ENCODE results near the gene RPS15.
"Not testable (repeated sequence)": the region's sequence is repeated elsewhere in the genome, so short reads cannot be mapped to it uniquely, and the experiment has no call there.

Gene RPS15

GRCh38 chr19:1435378-1435989, 2.7 kb upstream of the RPS15 start:
- no peak for DNase-seq (ENCODE audit: low read depth)

DNA sequence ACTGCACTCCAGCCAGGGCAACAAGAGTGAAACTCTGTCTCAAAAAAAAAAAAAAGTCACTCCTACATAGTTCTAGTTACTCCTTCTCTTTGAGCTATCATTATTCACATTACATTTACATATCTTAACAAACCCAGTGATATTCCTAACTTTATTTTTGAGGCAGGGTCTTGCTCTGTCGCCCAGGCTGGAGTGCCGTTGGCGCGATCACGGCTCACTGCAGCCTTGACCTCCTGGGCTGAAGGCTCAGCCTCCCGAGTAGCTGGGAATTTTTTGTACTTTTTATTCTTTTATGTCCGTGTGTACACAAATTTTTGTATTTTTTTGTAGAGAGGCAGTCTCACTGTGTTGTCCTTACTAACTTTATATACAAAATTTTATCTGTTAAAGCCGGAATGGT, 587 bp upstream of the RPS15 start:
- DNase-seq (ENCODE audit: low read depth), result no peak

DNA sequence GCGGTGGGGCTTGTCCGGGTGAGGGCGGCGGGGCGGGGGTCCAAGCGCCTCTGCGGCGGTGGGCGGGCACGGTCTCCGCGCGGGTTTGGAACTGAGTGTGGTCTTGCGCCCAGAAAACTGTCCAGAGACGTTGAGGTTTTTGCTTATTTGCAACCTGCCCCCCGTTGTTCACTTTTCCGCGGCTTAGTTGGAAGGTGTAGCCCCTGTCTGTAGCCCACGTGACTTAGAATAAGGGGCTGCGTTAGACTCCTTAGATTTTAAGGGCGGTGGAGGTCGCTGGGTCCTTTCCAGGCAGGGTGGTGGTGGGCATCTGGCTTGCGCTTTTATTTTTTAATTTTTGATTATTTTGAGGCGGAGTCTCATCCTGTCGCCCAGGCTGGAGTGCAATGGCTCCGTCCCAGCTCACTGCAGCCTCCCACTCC, 748 bp downstream of the RPS15 start:
- DNase-seq (ENCODE audit: low read depth), result no peak

DNA sequence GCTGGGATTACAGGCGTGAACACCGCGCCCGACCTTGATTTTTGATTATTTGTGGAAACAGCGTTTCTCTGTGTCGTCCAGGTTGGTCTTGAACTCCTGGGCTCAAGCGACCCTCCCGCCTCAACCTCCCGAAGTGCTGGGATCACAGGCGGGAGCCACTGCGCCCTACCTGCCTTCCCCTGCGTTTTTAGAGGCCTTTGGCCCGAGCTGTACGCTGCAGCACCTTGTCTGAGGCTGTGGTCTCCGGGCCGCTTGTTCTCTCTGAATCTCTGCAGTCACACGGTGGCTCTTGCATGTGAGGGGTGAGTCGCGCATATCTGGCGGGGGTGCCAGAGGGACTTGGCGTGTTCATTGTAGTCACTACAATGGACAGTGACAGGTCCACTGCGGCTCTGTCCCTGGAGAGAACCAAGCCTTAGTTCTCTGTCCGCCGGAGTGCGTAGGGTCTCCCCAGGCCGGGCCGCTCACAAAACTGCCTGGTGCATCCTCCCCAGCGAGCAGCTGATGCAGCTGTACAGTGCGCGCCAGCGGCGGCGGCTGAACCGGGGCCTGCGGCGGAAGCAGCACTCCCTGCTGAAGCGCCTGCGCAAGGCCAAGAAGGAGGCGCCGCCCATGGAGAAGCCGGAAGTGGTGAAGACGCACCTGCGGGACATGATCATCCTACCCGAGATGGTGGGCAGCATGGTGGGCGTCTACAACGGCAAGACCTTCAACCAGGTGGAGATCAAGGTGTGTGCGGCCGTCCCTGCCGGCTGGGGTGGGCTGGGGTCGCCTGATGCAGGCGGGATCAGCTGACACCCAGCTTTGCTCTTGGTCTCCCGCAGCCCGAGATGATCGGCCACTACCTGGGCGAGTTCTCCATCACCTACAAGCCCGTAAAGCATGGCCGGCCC, 1.6 kb downstream of the RPS15 start:
- not testable (repeated sequence) for DNase-seq (ENCODE audit: low read depth)

GRCh38 chr19:1440418-1440801, 2.2 kb downstream of the RPS15 start:
- DNase-seq (ENCODE audit: low read depth), result no peak

DNA sequence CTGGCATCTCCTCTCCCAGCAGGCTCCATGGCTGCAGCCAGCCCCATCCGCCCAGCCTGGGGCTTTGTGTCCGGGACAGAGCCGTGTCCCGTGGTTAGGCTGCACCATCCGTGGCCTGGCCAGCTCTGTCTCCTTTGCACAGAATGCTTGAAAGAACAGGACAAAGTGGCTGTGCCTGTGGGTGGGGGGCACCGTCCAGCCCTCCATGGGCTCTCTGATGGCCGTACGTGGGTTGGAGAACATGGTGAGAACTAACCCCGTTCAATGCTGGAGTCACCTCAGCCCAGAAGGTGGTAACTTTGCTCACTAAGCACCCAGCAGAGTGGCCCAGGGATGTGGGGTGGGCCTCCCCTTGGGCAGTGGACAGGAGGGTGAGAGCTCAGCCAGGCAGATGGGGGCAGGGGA, 2.8 kb downstream of the RPS15 start:
- DNase-seq (ENCODE audit: low read depth), result no peak

- DNase-seq (ENCODE audit: low read depth), result no peak
Measured at GRCh38 chr19:1441677-1442438, 3.7 kb downstream of the RPS15 start.

GRCh38 chr19:1445185-1445931, 7.2 kb downstream of the RPS15 start:
- no peak for DNase-seq (ENCODE audit: low read depth)

- no peak for DNase-seq (ENCODE audit: low read depth)
Measured at GRCh38 chr19:1445932-1446712, 7.9 kb downstream of the RPS15 start.

- DNase-seq (ENCODE audit: low read depth), result no peak
Measured at GRCh38 chr19:1446713-1447481, 8.7 kb downstream of the RPS15 start.

DNA sequence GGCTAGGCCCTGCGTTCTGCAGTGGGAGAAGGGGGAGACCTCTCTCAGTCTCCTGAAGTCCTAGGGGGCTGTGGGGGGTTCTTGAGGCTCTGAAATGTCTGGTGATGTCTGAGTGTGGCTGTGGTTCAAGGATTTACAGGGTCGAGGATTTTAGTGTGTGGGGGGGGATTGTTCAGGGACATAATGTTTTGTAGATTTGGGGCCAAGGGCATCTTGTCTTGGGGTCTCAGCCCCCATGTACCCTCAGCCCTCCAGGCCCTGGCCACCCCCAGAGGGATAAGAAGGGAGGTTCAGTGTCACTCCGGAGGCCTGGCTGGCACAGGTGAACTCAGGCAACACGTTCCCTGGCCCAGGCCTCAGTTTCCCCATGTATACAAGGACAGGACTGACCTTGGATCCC, 9.3 kb downstream of the RPS15 start:
- no peak for DNase-seq (ENCODE audit: low read depth)

DNA sequence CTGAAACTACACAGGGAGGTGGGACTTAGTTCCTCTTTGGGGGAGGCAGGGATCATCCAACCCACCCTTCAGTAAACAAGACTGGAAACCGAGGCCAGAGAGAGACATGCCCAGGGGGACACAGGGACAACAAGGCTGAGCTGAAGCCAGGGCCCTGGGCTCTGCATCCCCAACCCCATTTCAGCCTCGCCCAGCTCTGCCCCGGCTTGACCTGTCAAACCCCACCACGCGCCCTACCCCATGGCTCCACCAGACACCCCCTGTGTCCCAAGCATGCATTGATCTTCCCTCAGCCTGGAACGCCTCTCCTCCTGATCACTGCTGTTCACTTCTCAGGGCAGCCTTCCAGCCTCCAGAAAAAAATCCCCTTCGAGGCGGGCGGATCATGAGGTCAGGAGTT, 9.7 kb downstream of the RPS15 start:
- DNase-seq (ENCODE audit: low read depth), result no peak

- DNase-seq (ENCODE audit: low read depth), result no peak
Measured at GRCh38 chr19:1449467-1450442, 11.6 kb downstream of the RPS15 start, which contains the start of gene APC2. APC2 (plus strand) TSS chr19:1450121; CDS start chr19:1453002, 2,881 bp downstream.

DNA sequence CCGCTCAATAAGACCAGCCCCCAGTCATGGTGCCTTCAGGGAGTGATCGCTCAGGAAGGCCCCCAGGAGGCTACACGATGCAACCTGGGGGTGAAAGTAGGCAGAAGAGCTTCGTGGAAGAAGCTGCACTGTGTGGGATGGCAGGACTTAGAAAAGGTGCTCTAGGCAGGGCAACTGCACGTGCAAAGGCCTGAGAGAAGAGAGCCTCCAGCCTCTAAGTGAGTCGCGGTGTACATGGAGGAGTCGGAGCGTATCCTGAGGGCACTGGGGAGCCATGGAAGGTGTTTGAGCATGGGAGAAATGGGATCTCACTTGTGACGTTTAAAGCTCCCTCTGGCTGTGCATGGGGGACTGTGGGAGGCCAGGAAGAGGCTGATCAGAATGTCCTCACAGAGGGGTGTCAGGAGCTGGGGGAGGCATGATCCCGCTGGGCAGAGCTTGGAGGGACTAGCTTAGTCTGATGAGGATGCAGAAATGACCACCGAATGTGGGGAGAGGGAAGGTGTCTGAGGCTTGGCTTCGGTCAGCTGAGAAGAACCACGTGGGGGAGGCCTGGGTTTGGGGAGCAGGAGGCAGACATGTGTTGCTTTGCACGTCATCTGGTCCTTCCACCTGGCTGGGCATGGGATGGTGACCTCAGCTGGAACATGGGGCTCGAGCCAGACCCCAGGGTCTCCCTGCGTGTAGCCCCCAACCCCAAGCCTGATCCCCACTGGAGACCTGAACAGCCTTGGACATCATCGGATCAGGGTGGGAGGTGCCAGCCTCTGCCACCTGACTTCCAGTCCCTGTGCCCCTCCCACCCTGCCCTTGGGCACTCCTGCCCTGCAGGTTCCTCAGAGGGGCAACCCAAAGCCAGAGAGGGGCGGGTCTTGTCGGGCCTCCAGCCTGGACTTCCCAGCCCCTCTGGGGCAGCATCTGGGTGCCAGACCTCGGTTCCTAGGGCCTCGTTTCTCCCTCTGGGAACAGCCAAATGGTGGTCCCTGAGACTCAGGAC, 12.8 kb downstream of the RPS15 start:
- no peak for DNase-seq (ENCODE audit: low read depth)

GRCh38 chr19:1451916-1452801, 14.0 kb downstream of the RPS15 start:
- no peak for DNase-seq (ENCODE audit: low read depth)

- DNase-seq (ENCODE audit: low read depth), result no peak
Measured at GRCh38 chr19:1452802-1453524, 14.8 kb downstream of the RPS15 start.

Measured in HS-5 (cell line).